ENCODE measurements around the gene ZDHHC14. TPM values are rescaled to one million over a fixed set of nuclear protein-coding genes. Genes with fewer than 3 reads are reported as not detected.
A peak's percentile ranks its signal among the peaks of the same experiment; 100 is the strongest.

Gene ZDHHC14
- total RNA-seq (2021) = 1.7 and 2.2 TPM in 2 replicates
- long read RNA-seq, partial matches to known transcripts = 1 of 2 reads
- long read RNA-seq, other reads (novel, unspliced or antisense) = 1 of 2 reads

DNA sequence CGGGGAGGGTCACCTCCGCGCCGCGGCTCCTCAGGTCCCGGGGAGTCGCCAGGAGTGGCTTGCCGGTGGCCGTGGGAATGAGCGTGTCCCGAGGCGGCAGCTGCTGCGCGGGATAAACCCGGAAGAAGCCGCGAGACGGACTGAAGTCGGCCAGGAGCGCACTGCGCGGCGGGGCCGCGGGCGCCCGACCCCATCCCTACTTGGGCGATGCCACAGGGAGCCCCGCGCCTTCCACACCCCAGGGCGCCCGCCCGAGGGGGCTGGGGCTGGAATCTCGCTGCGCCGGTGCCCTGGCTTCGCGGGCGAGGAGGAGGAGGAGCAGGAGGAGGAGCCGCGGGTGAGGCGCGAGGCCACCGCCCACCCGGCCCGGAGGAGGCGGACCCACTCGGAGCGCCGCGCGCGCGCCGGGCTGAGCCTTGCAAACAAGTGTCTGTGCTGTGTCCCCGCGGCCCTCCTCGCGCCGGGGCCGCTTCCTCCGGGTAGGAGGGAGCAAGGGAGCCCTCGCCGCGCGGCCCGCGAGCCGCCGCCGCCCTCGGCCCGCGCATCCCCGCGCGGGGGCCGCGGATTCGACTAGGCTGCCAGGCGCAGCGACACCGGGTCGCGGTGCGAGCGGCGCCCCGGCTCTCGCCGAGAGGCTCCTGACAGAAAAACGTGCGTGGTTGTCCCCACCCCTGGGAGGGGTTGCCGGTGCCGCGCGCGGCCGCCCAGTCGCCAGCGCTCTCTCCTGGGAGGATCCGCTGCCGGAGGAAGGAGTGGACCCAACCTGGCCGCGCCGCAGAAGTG lies at the start of gene ZDHHC14:
Gene ZDHHC14 (plus strand): TSS at position 412 of the 783 bp plus-strand sequence.
- H3K9me3 Mint-ChIP-seq = no peaks in the 10 kb centered on the region
- H3K27ac Mint-ChIP-seq = no peak within 1 kb of the TSS; a peak in 1 of 7 replicates
- no peak within 1 kb of the TSS for H3K14ac ChIP-seq (ENCODE audit: insufficient read depth, low read length)
- no peaks in the 10 kb centered on the region for H3K9me3 ChIP-seq (ENCODE audit: control insufficient read depth, low read depth, low read length)
- H3K23me2 ChIP-seq (ENCODE audit: insufficient read length, low read depth, low read length, poor library complexity, severe bottlenecking) = peaks cover 7% of the 10 kb centered on the region
- WGBS (ENCODE audit: extremely low coverage, insufficient read length, low lambda C conversion rate) = no CpG with 5 or more reads among the region's 106 CpGs
- H2BK120ac ChIP-seq (ENCODE audit: low read depth, low read length, poor library complexity, severe bottlenecking) = no peak within 1 kb of the TSS
- H3K4ac ChIP-seq (ENCODE audit: low read depth, low read length) = no peak within 1 kb of the TSS
- peaks cover 12 to 14% of the 10 kb centered on the region in 2 experiments for H3K4me1 Mint-ChIP-seq
- no peak within 1 kb of the TSS for H4K8ac ChIP-seq (replicated peaks; ENCODE audit: insufficient read length, low read depth, low read length)
- no peak within 1 kb of the TSS for H2BK12ac ChIP-seq (ENCODE audit: insufficient read length, low read depth, low read length)
- no peak within 1 kb of the TSS for H2AK5ac ChIP-seq (ENCODE audit: insufficient read length, low read length)
- no peak within 1 kb of the TSS for H2BK20ac ChIP-seq (ENCODE audit: low read depth, low read length, poor library complexity, severe bottlenecking)
- no peak within 1 kb of the TSS for H3K9ac ChIP-seq (ENCODE audit: extremely low read depth, insufficient read length, low read length)
- peak within 1 kb of the TSS; percentile 50 for H3K4me2 ChIP-seq (ENCODE audit: insufficient read depth, insufficient read length, low read length)
- TF ChIP-seq, protein P1, sequence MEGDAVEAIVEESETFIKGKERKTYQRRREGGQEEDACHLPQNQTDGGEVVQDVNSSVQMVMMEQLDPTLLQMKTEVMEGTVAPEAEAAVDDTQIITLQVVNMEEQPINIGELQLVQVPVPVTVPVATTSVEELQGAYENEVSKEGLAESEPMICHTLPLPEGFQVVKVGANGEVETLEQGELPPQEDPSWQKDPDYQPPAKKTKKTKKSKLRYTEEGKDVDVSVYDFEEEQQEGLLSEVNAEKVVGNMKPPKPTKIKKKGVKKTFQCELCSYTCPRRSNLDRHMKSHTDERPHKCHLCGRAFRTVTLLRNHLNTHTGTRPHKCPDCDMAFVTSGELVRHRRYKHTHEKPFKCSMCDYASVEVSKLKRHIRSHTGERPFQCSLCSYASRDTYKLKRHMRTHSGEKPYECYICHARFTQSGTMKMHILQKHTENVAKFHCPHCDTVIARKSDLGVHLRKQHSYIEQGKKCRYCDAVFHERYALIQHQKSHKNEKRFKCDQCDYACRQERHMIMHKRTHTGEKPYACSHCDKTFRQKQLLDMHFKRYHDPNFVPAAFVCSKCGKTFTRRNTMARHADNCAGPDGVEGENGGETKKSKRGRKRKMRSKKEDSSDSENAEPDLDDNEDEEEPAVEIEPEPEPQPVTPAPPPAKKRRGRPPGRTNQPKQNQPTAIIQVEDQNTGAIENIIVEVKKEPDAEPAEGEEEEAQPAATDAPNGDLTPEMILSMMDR (conservative IDR thresholded peaks at IDR 0.05) = no peak
- no peak within 1 kb of the TSS for H3K27ac ChIP-seq (ENCODE audit: insufficient read length, low read depth, low read length)
- peaks cover 49% of the 10 kb centered on the region for H3K27me3 Mint-ChIP-seq (ENCODE audit: low read depth)
- H3K36me3 Mint-ChIP-seq (ENCODE audit: insufficient read depth in 1 of 3, low read depth in 3 of 3) = no peaks in the 10 kb centered on the region; a peak in 1 of 7 replicates
- no peak within 1 kb of the TSS for H3K18ac ChIP-seq (ENCODE audit: insufficient read length, low read depth, low read length)
- H3K4me1 ChIP-seq (ENCODE audit: insufficient read depth, low read length) = peaks cover 2% of the 10 kb centered on the region; the same call in 1 of the 2 replicates
- no peak within 1 kb of the TSS for H3K56ac ChIP-seq (ENCODE audit: insufficient read length, low read depth, low read length)
- peak within 1 kb of the TSS; percentile 75 to 89 for H3K4me3 Mint-ChIP-seq
- no peak within 1 kb of the TSS for H4K5ac ChIP-seq (ENCODE audit: insufficient read length, low read depth, low read length)
- no peaks in the 10 kb centered on the region for H3K79me1 ChIP-seq (ENCODE audit: insufficient read depth, low read depth, low read length, poor library complexity, severe bottlenecking)
- H3T11ph ChIP-seq (ENCODE audit: low read length) = no peak within 1 kb of the TSS
- H2BK5ac ChIP-seq (ENCODE audit: insufficient read length, low read length) = no peak within 1 kb of the TSS
- H4K20me1 ChIP-seq (ENCODE audit: control insufficient read depth, insufficient read depth, insufficient read length) = no peaks in the 10 kb centered on the region
- H3K27me3 ChIP-seq (ENCODE audit: insufficient read depth, low read length) = peaks cover 7% of the 10 kb centered on the region; the same call in 1 of the 2 replicates
- H3K23ac ChIP-seq (ENCODE audit: insufficient read length, low read depth, low read length) = no peak within 1 kb of the TSS
- peak; percentile 52 for DNase-seq
- H4K91ac ChIP-seq (ENCODE audit: insufficient read length, low read depth, low read length) = no peak within 1 kb of the TSS
- H2AFZ ChIP-seq (ENCODE audit: low read length) = no peak within 1 kb of the TSS
- no peak within 1 kb of the TSS for H2BK15ac ChIP-seq (ENCODE audit: low read depth, low read length)
- no peaks in the 10 kb centered on the region for H3K79me2 ChIP-seq (ENCODE audit: insufficient read depth, low read length)

All from H9 (cell line).